Measurements from ENCODE around the gene CACNA2D2. TPM values are rescaled to one million over a fixed set of nuclear protein-coding genes. Genes with fewer than 3 reads are reported as not detected.

CACNA2D2 gene
- total RNA-seq (2014; rRNA removed; shearing (Covaris generic)): 0.04 TPM in 1 of 2 replicates, not detected in the other

GRCh38 chr3:50503504-50504342, at the start of gene CACNA2D2:
CACNA2D2 (minus strand) TSS chr3:50503634; CDS start chr3:50503423, 211 bp downstream.
- no peak for DNase-seq (ENCODE audit: low spot score)

- DNase-seq (ENCODE audit: low spot score): no peak
These were observed 49.2 kb upstream of the CACNA2D2 start for GRCh38 chr3:50552598-50552997.

GRCh38 chr3:50551681-50552435, 48.4 kb upstream of the CACNA2D2 start:
- DNase-seq (ENCODE audit: low spot score): no peak

- DNase-seq (ENCODE audit: low spot score): no peak
These were observed 47.7 kb upstream of the CACNA2D2 start for GRCh38 chr3:50551054-50551659.

- no peak for DNase-seq (ENCODE audit: low spot score)
These were observed 46.8 kb upstream of the CACNA2D2 start for GRCh38 chr3:50550079-50550736.

- DNase-seq (ENCODE audit: low spot score): no peak
These were observed 45.8 kb upstream of the CACNA2D2 start for GRCh38 chr3:50549226-50549625.

GRCh38 chr3:50545781-50546180, 42.3 kb upstream of the CACNA2D2 start:
- DNase-seq (ENCODE audit: low spot score): no peak

- peak; percentile 18 for DNase-seq (ENCODE audit: low spot score)
These were observed 39.0 kb upstream of the CACNA2D2 start for GRCh38 chr3:50542177-50543034.

- no peak for DNase-seq (ENCODE audit: low spot score)
These were observed 36.2 kb upstream of the CACNA2D2 start for GRCh38 chr3:50539356-50540286.

- no peak for DNase-seq (ENCODE audit: low spot score)
These were observed 34.1 kb upstream of the CACNA2D2 start for GRCh38 chr3:50537421-50538129.

- DNase-seq (ENCODE audit: low spot score): no peak
These were observed 33.2 kb upstream of the CACNA2D2 start for GRCh38 chr3:50536471-50537180.

GRCh38 chr3:50534681-50535330, 31.4 kb upstream of the CACNA2D2 start:
- DNase-seq (ENCODE audit: low spot score): no peak

GRCh38 chr3:50533807-50534461, 30.5 kb upstream of the CACNA2D2 start:
- no peak for DNase-seq (ENCODE audit: low spot score)

GRCh38 chr3:50533316-50533715, 29.9 kb upstream of the CACNA2D2 start:
- no peak for DNase-seq (ENCODE audit: low spot score)

GRCh38 chr3:50532062-50532705, 28.8 kb upstream of the CACNA2D2 start:
- DNase-seq (ENCODE audit: low spot score): no peak

- no peak for DNase-seq (ENCODE audit: low spot score)
These were observed 27.8 kb upstream of the CACNA2D2 start for GRCh38 chr3:50531201-50531600.
